Neural progenitor cell (in vitro differentiated cells): ENCODE results near the gene APLP2.

ENCODE experiments used
- CTCF ChIP-seq: fragments of 200-600 bp; sonication (generic); IDR thresholded peaks from 2 replicates; pipeline ENCODE4 v1.5.1; 2017; ENCODE audit warnings: antibody characterized with exemption, mild to moderate bottlenecking
- EZH2phosphoT487 ChIP-seq: fragments of 200-600 bp; sonication (generic); IDR thresholded peaks from 2 replicates; pipeline ENCODE4 v1.6.1; 2017; ENCODE audit warnings: antibody characterized with exemption

DNA sequence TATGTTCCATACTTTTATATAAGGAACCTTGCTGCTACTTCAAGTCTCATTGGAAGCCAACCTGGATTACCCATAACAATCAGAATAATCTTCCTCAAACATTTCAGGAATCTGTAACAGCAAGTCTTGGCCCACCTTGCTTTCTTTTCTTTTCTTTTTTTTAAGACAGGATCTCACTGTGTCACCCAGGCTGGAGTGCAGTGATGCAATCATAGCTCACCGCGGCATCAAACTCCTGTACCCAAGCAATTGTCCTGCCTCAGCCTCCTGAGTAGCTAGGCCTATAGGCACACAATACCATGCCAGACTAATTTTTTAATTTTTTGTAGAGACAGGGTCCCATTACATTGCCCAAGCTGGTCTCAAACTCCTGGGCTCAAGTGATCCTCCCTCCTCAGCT lies 37.7 kb upstream of the APLP2 start:
- TF ChIP-seq EZH2phosphoT487 (no peak), CTCF (no peak)
